NCI-H526 treated with DMSO at 0.1 percent for 48 hours (cell line): ENCODE measurements around the gene GET4.
"Not testable (repeated sequence)": the region's sequence is repeated elsewhere in the genome, so short reads cannot be mapped to it uniquely, and the experiment has no call there.

Source experiments
- DNase-seq: peaks from one replicate; lab custom pipeline; 2025; lab: John Stamatoyannopoulos, UW

GET4 gene

GRCh38 chr7:929311-929711, 53.0 kb downstream of the GET4 start:
- no peak for DNase-seq

GRCh38 chr7:930975-931758, 54.8 kb downstream of the GET4 start:
- DNase-seq = no peak

GRCh38 chr7:931871-932650, 55.7 kb downstream of the GET4 start:
- DNase-seq = no peak

- no peak for DNase-seq
Observed at GRCh38 chr7:932651-932975, 56.3 kb downstream of the GET4 start.

GRCh38 chr7:934469-935163, 58.3 kb downstream of the GET4 start:
- no peak for DNase-seq

GRCh38 chr7:935164-935873, 59.0 kb downstream of the GET4 start:
- no peak for DNase-seq

- no peak for DNase-seq
Observed at GRCh38 chr7:935874-936385, 59.6 kb downstream of the GET4 start.

- DNase-seq = no peak
Observed at GRCh38 chr7:936386-937054, 60.2 kb downstream of the GET4 start.

- DNase-seq = no peak
Observed at GRCh38 chr7:937856-938484, 61.6 kb downstream of the GET4 start.

- no peak for DNase-seq
Observed at GRCh38 chr7:938546-939185, 62.3 kb downstream of the GET4 start.

GRCh38 chr7:939843-940242, 63.5 kb downstream of the GET4 start:
- DNase-seq = no peak

GRCh38 chr7:940599-941408, 64.5 kb downstream of the GET4 start:
- no peak for DNase-seq

- not testable (repeated sequence) for DNase-seq
Observed at GRCh38 chr7:943793-944192, 67.4 kb downstream of the GET4 start.

- DNase-seq = no peak
Observed at GRCh38 chr7:944744-945143, 68.4 kb downstream of the GET4 start.

- DNase-seq = no peak
Observed at GRCh38 chr7:945147-945555, 68.8 kb downstream of the GET4 start.

GRCh38 chr7:945556-946255, 69.4 kb downstream of the GET4 start:
- DNase-seq = no peak
